GM10266 (cell line): ENCODE results near the gene G6PC1.
"Not testable (repeated sequence)": the region's sequence is repeated elsewhere in the genome, so short reads cannot be mapped to it uniquely, and the experiment has no call there.

Experiments used
- DNase-seq: peaks from one replicate; pipeline ENCODE4 v3.0.0; 2012; ENCODE audit errors: extremely low spot score
- CTCF ChIP-seq: IDR thresholded peaks from 2 replicates; pipeline ENCODE4 v1.5.1; 2012; ENCODE audit warnings: mild to moderate bottlenecking, low read depth; ENCODE audit not compliant: control insufficient read depth, insufficient read depth; ENCODE audit errors: missing control alignments

The G6PC1 gene

GRCh38 chr17:42913981-42914617 lies 13.5 kb downstream of the G6PC1 start:
- TF ChIP-seq CTCF = no peak

GRCh38 chr17:42915288-42915687 lies 14.7 kb downstream of the G6PC1 start:
- DNase-seq = not testable (repeated sequence)

More at GRCh38 chr17:42913981-42914617, 13.5 kb downstream of the G6PC1 start:
- DNase-seq = no peak

DNA sequence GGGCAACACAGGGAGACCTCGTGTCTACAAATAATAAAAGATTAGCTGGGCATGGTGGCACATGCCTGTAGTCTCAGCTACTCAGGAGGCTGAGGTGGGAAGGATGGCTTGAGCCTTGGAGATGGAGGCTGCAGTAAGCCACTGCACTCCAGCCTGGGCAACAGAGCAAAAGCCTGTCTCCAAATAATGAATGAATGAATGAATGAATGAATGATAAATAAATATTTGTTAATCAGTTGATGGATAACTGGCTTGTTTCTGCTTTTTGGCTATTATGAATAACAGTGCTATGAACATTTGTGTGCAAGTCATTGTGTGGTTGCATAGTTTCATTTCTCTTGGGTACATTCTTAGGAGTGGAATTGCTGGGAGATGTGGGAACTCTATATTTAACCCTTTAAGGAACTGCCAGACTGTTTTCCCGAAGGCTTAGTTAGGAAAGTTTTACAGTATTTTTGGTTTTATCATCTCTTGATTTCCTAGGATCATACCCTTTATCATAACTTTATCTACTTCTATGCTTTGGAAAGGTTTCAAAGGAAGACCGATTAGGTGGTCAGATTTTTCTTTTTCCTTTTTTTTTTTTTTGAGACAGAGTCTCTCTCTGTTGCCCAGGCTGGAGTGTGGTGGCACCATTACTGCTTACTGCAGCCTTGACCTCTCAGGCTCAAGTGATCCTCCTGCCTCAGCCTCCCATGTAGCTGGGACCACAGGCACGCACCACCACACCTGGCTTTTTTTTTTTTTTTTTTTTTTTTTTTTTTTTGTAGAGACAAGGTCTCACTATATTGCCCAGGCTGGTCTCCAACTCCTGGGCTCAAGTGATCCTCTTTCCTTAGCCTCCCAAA lies 16.0 kb downstream of the G6PC1 start:
- not testable (repeated sequence) for DNase-seq

DNA sequence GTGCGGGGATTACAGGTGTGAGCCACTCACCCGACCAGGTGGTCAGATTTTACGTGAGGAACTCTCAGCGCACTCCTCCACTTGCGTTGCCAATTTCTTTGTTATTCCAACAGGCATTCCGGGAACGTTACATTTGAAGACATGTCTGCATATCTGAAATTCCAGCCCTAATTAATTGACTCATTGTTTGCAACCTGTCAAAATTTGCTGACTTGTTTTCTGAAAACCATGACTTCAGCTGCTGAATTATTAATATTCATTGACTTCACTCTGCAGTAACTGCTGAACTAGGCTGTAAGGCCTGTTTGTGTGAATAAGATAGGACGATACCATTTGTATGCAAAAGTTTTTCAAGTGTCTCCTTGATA lies 16.6 kb downstream of the G6PC1 start:
- no peak for TF ChIP-seq CTCF
- DNase-seq = no peak

GRCh38 chr17:42918902-42919521 lies 18.4 kb downstream of the G6PC1 start:
- no peak for TF ChIP-seq CTCF
- no peak for DNase-seq

DNA sequence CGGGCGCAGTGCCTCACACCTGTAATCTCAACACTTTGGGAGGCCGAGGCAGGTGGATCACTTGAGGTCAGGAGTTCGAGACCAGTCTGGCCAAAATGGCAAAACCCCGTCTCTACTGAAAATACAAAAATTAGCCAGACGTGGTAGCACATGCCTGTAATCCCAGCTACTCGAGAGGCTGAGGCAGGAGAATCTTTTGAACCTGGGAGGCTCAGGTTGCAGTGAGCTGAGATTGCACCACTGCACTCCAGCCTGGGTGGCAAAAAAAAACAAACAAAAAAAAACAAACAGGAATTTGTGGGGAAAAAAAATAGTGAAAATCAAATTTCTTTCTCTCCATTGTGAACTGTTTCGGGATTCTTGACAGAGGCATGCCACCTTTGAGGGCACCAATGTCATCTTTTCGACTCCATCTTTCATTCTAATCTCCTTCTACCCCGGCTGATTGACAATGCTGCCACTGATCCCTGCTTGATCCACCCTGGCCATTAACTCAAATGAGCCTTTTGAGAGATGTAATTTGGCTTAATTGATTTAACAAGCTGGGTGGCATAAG lies 19.0 kb downstream of the G6PC1 start:
- DNase-seq = not testable (repeated sequence)

- DNase-seq = no peak
These were observed 19.7 kb downstream of the G6PC1 start for GRCh38 chr17:42920106-42920900.

More at GRCh38 chr17:42920106-42920900, 19.7 kb downstream of the G6PC1 start:
- TF ChIP-seq CTCF = no peak
